CD4-positive, alpha-beta T cell treated with Interleukin-2 at 100 ng/mL for 4 hours (primary cell): ENCODE measurements around the gene FRMD4A.

Experiments used
- DNase-seq: peaks from one replicate; pipeline ENCODE4 v3.0.0-alpha.2; 2020; ENCODE audit warnings: low spot score

FRMD4A gene

DNA sequence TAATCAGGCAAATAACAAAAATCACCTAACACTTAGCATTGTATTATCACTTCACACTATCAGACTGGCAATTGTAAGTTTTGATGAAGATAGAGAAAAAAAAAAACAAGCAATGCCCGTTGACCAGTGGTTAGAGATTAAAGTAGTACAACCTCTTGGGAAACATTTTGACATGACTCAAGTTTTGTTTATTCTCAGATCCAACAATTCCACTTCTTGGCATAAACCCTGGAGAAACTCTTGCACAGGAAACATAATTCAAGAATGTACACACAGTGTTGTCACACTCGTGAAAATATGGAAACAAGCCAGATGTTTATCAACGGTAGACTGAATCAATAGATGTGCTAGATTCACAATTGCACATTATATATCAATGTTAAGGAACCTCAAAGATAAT lies 37.2 kb downstream of the FRMD4A start:
- DNase-seq = no peak

DNA sequence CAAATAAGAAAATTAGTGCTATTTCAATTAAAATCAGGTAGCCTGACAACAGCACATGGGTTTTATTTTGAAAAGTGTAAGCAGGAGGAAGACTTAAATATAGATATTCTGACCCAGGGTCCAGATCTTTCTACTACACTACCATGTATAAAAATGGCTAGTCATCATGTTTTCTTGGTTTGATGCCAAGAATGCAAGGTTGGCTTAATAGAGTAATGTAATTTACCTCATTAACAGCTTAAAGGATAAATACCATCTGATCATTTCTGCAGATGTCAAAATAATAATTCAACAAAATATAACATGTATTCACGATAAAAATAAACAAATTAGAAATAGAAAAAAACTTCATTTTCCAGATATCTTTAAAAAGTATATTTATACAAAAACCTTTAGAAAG lies 39.4 kb downstream of the FRMD4A start:
- no peak for DNase-seq

DNA sequence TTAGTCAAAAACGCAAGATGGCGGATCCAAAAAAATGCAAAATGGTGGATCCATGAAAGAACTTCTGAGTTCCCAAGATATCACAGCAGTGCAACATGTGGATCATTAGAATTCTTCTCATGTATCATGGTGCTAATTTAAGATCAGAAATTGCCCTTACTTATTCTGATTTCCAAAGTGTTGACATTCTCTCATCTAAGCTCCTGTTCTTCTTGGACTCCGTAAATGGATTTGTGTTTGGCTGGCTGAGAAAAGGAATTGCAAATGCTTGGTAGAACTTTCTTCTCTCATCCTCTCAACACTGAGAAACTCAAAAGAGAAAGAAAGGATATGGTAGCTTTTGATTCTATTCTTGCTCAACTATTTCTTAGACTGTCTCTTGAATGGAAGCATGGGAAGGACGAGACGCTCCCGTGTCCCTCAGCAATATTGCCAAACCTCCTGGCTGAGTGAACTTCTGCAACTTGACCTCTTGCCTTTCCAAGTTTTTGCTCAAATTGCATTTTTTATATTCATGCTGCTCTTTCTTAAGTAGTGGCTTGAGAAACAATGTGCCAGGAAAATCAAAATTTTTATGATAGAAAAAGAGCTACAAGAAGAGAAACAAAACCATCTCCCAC lies 44.7 kb downstream of the FRMD4A start:
- DNase-seq = no peak

DNA sequence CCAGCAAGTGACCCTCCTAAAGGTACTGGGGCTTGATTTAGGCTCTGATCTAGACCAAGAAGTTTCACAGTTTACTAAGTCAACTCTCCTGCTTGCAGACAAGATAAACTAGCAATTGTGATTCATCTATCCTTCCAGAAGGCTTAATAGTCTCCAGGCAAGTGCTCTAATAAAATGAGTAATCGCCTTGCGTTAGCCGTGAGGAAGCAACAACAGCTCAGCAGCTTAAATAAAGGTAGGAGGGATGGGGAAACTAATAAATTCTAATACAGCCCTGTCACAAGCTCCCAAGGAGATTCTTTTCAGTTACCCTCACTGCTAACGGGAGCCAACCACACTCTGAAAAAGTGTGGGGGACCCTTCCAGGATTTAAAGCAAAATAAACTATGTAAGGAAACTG lies 48.4 kb downstream of the FRMD4A start:
- DNase-seq = no peak

DNA sequence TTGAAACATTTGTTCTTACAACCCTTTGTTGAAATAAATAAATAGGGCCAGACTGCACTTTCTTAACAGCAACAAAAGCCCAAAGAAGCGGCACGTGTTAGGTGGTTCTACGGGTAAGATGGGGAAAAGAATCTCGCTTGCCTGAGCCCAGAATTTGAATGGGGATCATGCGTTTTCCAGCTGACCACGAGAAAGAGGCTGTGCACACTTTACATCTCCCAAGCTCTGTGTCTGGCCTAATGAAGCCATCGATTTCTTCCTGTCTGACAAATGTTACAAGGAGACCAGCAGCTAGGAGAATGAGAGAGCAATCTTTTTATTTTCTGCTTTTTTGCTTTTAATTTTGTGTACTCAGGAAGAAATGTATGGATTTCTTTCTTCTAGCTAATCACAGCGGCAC lies 52.2 kb downstream of the FRMD4A start:
- no peak for DNase-seq

DNA sequence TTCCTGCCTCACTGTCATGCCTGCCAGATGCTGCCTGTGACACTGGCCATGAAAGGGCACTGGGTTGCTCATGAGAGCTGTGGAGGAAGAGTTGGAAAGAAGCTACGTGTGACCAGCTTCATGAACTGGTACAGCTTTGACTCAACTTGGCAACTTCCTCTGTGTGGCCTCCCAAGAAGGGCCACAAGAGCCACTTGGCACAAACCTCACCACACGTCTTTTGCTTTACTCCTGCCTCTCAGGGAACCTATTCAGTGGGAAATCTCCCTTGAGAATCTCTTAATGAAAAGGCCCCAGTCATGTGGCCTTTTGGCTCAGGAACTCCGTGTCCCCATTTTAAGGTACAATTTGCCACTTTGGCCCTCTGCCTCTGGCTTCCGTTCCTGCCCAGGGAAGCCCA lies 54.5 kb downstream of the FRMD4A start:
- no peak for DNase-seq

DNA sequence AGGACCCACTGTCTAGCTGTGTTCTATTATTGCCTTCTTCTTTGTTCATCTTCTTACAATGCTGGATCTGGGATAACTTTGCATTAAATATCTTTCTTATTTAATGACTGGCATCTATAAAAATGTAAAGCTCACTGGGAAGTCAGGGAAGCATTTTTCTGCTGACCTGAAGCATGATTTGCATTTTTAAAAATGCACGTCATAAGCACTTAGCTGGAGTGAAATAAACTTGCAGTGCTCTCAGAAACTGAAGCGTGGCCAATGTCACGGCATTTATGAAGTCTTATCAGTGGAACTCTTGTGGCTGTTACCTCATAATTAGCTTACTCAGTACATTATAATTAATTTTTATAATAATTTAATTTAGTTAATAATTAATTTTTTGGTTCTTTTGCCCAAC lies 59.1 kb downstream of the FRMD4A start:
- no peak for DNase-seq

DNA sequence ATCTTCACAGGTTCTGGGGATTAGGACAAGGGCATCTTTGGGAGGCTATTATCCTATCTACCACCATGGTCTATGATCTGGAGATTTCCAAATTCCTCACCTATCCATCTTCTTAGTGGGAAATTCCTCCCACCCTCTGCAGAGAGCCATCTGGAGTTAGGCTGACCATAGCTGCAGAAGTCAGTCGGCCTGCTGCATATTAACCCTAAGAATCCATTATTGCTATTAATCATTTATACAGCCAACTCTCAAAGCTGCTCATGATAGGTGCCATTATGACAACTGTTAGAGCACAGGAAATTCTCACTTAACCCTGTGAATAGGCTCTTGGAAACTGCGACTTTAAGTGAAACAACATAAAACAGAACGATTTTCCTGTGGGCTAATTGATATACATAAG lies 60.4 kb downstream of the FRMD4A start:
- no peak for DNase-seq

DNA sequence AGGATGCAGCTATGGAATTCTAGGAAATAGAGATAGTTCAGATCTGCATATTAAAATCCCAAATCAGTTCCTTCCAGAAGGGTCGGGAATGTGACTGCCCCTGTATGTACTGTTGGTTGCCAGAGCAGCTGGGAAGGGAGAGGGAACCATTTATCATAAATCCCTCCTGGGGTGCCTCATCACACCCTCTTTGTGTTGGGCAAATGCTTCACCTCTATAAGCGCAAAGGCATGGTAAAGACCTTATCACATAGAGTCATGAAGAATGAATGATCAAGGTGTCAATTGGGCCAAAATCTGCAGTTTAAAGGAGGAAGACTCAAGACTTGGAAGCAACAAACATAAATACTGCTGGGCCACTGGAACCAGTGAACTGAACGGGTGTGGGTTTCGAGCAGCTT lies 65.0 kb downstream of the FRMD4A start:
- DNase-seq = no peak

DNA sequence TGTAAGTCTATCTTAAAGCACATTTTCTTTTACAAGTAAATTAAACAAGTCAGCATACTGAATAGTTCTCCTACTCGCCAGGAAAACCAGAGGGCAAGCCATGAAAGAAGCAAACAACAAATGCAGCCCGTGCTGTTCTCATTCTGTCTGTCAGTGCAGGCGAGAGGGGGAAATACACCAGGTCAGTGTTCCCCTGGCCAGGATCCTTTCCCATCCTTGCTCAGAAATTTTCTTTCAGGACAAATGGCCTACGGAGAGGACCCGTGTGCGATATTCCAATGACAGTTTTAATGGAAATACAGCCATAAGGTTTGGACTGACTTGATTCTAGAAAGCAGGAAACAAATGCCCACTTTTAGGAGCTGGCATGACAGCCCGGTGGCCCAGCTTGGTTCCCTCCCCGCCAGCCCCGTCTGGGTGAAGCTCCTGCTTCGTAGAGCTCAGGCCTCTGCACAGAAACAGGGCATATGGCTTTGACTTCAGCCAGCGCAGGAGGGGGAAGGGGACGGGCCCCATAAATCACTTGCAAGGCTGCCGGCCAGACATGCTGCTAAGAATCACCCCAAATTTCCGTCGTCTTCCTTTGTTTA lies 67.8 kb downstream of the FRMD4A start:
- no peak for DNase-seq

DNA sequence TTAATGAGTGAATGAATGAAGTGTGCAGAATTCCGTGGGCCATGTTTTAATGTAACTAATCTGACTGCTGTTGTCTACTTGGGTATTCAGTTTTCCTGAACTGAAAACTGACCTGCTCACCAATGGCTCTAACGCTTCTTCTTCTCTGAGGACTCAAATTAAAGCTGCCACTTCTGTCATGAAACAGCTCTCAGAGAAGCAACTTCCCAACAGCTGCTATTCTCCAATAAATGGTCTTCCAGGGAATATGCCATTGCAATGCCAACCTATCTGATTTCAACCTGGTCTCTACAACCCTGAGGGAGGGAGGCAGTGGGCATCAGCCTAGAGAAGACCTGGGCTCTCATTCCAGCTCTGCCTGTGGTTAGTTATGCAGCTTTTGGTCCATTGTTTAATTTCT lies 69.4 kb downstream of the FRMD4A start:
- no peak for DNase-seq

DNA sequence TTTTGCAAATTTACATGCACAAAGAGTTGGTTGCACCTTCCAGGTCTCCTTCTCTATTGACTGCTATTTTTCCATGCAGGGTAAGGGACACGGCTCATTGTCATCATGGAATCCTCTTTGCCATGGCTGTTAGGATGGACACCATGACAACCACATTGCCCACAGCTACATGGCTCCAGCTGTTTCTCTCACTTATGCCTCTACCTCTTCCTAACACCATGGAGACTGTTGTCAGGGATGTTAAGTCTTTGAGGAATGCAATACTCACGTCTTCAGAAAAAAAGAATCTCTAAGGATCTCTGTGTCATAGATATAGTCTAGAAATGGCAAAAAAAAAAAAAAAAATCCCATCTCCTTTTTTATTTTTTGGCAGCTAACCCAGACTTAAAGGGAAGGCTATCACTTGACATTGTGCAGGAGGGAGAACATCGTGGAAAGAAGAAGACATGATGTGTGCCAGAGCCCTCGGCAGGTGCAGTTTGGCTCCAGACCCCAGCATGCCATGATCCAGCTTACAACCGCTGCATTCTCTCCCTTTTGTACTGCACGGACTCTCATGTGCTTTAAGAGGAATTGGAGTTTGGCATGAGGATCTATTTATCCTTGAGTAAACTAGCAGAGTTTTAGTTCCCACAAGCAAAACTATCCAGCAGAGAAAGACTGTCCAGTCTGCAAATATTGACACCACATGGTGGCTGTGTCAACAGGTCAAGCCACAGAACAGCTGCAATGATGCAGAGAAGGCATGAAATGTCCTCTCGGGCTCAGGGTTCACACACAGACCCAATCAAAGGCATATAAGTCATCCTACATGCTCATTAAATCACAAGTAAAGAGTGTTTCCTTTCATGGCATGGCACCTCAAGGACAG lies 70.8 kb downstream of the FRMD4A start:
- DNase-seq = no peak

DNA sequence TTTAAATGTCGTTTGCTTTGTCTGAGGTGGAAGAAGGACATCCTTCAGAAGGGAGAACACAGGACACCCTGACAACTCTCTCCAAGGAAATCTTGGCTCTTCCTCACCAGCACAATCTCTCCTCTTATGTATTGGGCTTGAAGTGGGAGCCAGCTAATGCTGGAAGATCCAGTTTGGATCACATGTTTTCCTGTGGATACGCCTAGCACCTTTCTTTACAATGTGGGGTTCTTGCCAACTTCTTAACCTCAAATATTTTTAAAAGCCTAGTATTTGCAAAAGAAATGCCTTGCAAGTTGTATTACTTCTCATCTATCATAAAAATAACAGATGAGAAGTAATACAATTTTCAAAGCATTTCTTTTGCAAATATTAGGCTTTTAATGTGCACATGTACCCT lies 76.4 kb downstream of the FRMD4A start:
- DNase-seq = no peak

DNA sequence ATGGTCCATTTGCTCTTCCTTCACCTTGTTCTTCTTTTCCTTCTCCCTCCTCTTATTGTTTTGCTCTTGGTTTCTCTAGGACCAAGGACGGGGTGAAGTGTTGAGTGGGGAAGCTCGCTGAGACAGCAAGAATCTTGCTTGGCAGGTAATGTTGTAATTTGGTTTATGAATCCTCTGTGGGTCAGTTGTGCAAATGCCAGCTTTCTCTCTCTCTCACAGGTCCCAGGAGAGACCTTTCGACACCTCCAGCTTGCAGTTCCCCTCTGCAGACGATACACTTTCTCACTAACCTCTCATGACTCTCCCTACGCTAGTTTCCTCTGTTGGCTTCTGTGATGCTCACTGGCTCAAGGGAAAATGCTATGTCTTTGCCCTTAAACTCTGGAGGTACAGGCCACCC lies 77.0 kb downstream of the FRMD4A start:
- no peak for DNase-seq

DNA sequence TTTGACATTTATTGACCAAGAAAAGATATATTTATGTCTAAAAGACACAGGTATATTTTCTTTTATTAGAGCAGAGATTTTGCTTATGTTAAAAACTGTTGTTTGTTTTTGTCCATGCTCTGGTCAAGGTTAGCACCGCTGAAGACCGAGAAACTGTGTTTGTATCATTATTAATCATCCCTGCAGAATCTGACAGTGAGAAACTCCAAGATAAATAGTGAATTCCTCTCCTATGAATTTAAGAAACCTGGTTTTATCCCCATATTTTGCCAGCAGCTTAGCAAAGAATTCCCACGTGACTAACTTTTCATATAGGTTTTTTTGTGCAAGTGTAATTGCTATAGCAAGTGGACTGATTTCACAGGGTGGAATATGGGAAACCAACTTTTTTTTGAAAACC lies 77.6 kb downstream of the FRMD4A start:
- DNase-seq = no peak

DNA sequence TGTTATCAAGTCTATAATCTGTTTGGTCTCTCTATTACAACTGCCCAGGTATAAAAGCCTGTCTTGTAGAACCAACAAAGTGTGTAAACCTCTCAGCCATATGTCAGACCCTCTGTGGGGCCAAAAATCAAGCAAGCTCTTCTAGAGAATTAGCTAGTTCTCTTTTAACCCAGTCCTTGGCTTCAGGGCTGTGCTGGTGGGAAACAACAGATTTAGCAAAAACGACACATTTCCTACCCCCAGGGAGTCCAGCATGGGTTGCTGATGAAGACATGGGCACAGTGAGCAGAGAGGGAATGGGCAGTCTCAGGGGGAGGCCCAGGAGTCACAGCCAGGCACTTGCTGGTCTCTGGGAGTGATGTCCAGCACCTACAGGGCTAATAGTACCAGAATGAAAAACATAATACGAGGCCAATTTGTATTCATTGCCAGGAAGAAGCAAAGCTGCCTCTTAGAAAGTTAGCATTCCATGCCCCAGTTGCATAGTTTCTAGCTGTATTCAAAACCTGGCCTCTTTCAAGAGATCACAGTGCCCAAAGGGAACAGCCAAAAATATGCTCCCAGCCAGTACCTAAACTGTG lies 80.1 kb downstream of the FRMD4A start:
- DNase-seq = no peak

DNA sequence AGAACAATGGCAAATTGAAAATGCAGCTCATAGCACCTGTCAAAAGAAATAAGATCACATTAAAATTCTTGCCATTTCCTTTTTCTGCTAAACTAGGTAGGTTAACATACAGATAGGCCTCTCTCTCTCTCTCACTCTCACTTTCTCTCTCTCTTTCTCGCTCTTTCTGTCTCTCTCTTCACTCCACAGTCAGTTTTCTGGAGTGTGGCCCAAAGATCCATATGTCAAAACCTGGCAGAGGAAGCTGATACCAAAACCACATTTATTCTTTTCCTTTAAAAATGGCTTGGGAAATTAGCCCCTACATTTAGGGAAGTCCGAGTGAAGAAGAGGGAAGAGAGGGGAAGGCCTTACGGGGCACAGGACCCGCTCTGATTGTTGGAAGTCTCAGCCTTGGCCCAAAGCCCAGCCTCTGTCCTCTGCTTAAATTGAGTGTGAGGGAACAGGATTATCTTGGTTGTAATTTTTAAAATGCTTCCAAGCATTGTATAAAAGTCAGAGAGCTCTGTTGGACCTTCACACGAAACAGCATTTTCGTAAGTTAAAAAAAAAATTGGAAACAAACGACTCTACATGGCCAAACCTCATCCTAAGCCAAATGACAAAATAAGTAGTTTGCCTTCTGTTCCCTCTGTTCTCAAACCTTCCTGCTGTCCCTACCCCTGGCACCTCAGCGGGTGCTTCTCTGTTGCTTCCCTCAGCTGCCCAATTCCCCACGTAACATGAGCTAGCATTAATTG lies 83.2 kb downstream of the FRMD4A start:
- DNase-seq = no peak

DNA sequence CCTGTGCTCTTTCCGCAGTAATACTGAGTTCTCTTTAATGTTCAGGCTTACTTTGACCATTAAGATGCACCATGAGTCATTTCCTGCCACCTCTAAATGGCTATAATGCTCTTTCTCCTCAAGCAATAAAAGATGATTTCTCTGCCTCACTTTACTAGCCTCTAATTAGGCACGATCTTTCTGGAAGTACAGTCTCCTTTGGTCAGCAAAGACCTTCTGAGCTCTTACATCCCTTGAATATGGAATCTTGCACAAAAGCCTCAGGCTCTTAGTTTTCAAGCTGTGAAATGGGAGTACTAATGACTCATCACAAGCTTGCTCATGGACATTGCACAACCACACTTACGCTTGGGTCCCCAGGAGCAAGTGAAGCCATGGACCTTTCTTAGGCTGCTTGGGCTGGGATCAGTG lies 85.9 kb downstream of the FRMD4A start:
- no peak for DNase-seq

DNA sequence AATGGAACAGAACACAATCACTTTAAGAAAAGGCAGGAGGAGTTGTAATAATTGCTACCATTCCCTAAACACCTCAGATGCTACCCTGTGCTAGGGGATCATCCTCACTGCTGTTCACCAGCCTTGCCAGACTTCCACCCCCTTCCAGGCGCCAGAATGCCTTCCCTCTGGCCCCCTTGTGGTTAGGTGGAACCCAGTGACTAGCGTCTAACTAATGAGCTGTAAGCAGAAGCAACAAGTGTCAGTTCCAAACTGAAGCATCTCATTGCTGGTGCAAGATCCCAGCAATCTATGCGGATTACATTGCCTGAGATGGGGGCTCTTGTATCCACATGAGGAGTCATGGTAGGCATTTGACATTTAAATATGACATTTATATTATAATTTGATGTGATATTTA lies 86.6 kb downstream of the FRMD4A start:
- DNase-seq = no peak

DNA sequence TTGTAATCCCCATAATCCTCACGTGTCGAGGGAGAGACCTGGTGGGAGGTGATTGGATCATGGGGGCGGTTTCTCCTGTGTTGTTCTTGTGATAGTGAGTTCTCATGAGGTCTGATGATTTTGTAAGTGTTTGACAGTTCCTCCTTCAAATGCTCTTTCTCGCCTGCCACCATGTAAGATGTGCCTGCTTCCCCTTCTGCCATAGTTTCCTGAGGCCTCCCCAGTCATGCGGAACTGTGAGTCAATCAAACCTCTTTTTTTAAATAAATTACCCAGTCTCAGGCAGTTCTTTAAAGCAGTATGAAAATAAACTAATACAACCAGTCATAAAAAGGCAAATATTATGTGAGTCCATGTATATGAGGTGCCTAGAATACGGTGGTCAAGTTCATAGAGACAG lies 87.5 kb downstream of the FRMD4A start:
- no peak for DNase-seq

DNA sequence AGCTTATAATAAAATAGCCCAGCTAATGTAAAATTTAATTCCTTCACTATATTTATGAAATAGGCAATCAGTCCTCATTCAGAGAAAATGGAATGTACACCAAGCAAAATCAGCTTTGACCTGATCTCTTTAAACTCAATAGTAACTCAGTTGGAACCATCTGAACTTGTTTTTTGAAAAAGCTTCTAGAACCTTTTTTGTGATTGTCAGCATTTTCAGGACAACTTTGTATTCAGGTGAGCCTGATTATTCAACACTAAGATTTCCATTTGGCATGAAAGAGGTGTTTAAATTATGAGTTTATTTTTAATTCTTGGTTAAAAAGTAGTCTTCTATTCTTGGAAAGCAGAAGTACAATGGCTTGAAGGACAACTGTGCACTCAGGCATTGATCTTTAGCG lies 89.5 kb downstream of the FRMD4A start:
- no peak for DNase-seq
